Measurements from ENCODE around the gene FLNB. TPM values are rescaled to one million over a fixed set of nuclear protein-coding genes. Genes with fewer than 3 reads are reported as not detected.

The FLNB gene
- total and polyA plus RNA-seq, 10 of the 15 experiments (the other 5 are each of a cell fraction or from before 2014, with no cell fraction given): 13.6 to 51.8 (median 26.4) TPM

DNA sequence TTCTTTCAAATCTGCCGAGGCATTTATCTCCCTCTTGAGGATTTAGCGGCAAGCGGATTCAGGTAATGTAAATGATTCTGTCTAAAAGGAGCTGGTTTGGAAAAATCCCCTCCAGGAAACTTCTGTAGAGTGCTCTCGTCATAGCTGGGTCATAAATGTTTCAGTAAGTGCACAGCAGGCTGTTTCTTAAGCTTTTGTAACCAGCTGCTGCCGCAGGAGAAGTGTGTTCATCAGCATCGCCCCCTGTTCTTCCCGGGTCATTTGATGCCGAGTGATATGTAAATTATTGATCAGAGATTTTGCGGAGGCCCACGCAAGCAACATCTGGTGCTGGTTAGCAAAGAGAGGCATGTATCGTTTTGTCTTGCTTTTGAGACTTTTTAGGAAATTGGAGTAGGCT lies 149.5 kb downstream of the FLNB start:
- no peak for FAIRE-seq
- ChIA-PET SMC1A (ENCODE audit: uncharacterized antibody, unreplicated experiment) (interaction anchor here (1.1 kb wide), 1 partner anchor 147 kb away, joined by 3 read pairs; no protein-coding TSS in a partner anchor), RAD21 (ENCODE audit: unreplicated experiment) (interaction anchor here (0.8 kb wide), 1 partner anchor 150 kb away, joined by 3 read pairs; the partner anchor contains the start of gene FLNB), POLR2A (no interaction called here), CTCF (interaction anchor here (0.9 to 3.5 kb wide), 3 partner anchors 9 to 146 kb away, joined by 3 to 22 read pairs (median 3); no protein-coding TSS in a partner anchor)
- no peak overlapping the region for H2AFZ ChIP-seq (ENCODE audit: control insufficient read depth, low read depth, low read length)
- no peak for DNase-seq (ENCODE audit: low read depth, low spot score)
- 93% methylated on average over 11 of the region's 11 CpGs for WGBS (ENCODE audit: insufficient coverage, insufficient replicate concordance, low lambda C conversion rate, missing lambda C conversion rate)
- H3K9ac ChIP-seq (ENCODE audit: control insufficient read depth, insufficient read depth, low read length): no peak overlapping the region
- no TSS peak for BruUV-seq (replicated peaks)
- H3K27ac ChIP-seq (ENCODE audit: control insufficient read depth, insufficient read depth): no peak overlapping the region
- intact Hi-C loops (cut with micrococcal nuclease; ENCODE audit: unreplicated experiment): no loop called here
- no peaks in the 10 kb centered on the region for H3K9me3 ChIP-seq (replicated peaks; ENCODE audit: control insufficient read depth, insufficient read depth, low read length)
- in situ Hi-C loops (cut with MboI): no loop called here
- ATAC-seq: no peak
- no peak overlapping the region for H3K4me3 ChIP-seq
- H3K4me1 ChIP-seq (ENCODE audit: control insufficient read depth, insufficient read depth, low read length): no peaks in the 10 kb centered on the region
- no peaks in the 10 kb centered on the region for H3K79me2 ChIP-seq (ENCODE audit: control insufficient read depth, insufficient read depth, low read length)
- no peaks in the 10 kb centered on the region for H4K20me1 ChIP-seq (ENCODE audit: control insufficient read depth, insufficient read depth)
- H3K4me2 ChIP-seq (ENCODE audit: control insufficient read depth, insufficient read depth): no peak overlapping the region
- no peaks in the 10 kb centered on the region for H3K27me3 ChIP-seq (replicated peaks in 1 of 2; ENCODE audit: control insufficient read depth in 2 of 2, insufficient read depth in 2 of 2, low read length in 1 of 2)
- peaks cover 0 to 2% of the 10 kb centered on the region in 2 experiments; a peak in 3 of 4 replicates for H3K36me3 ChIP-seq (ENCODE audit: control insufficient read depth in 2 of 2, insufficient read depth in 2 of 2, low read length in 1 of 2)
- TF ChIP-seq BACH1 (IDR thresholded peaks at IDR 0.05; ENCODE audit: borderline replicate concordance) (no peak), NR2F1 (conservative IDR thresholded peaks at IDR 0.05) (no peak), NFYA (IDR thresholded peaks at IDR 0.05; ENCODE audit: borderline replicate concordance, low read depth, low read length) (no peak), MEF2B (IDR thresholded peaks at IDR 0.05; ENCODE audit: partially characterized antibody, poor library complexity, severe bottlenecking) (no peak), FOXK2 (IDR thresholded peaks at IDR 0.05) (no peak), NRF1 (conservative IDR thresholded peaks at IDR 0.05; ENCODE audit: low read depth, low read length) (no peak), RUNX3 (IDR thresholded peaks at IDR 0.05; ENCODE audit: low read length) (no peak), CHD1 (IDR thresholded peaks at IDR 0.05; ENCODE audit: low read depth, low read length) (no peak)
- TF ChIP-seq, protein P1, sequence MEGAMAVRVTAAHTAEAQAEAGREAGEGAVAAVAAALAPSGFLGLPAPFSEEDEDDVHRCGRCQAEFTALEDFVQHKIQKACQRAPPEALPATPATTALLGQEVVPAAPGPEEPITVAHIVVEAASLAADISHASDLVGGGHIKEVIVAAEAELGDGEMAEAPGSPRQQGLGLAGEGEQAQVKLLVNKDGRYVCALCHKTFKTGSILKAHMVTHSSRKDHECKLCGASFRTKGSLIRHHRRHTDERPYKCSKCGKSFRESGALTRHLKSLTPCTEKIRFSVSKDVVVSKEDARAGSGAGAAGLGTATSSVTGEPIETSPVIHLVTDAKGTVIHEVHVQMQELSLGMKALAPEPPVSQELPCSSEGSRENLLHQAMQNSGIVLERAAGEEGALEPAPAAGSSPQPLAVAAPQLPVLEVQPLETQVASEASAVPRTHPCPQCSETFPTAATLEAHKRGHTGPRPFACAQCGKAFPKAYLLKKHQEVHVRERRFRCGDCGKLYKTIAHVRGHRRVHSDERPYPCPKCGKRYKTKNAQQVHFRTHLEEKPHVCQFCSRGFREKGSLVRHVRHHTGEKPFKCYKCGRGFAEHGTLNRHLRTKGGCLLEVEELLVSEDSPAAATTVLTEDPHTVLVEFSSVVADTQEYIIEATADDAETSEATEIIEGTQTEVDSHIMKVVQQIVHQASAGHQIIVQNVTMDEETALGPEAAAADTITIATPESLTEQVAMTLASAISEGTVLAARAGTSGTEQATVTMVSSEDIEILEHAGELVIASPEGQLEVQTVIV (IDR thresholded peaks at IDR 0.05; ENCODE audit: borderline replicate concordance, partially characterized antibody): no peak
- TF ChIP-seq, protein P2, sequence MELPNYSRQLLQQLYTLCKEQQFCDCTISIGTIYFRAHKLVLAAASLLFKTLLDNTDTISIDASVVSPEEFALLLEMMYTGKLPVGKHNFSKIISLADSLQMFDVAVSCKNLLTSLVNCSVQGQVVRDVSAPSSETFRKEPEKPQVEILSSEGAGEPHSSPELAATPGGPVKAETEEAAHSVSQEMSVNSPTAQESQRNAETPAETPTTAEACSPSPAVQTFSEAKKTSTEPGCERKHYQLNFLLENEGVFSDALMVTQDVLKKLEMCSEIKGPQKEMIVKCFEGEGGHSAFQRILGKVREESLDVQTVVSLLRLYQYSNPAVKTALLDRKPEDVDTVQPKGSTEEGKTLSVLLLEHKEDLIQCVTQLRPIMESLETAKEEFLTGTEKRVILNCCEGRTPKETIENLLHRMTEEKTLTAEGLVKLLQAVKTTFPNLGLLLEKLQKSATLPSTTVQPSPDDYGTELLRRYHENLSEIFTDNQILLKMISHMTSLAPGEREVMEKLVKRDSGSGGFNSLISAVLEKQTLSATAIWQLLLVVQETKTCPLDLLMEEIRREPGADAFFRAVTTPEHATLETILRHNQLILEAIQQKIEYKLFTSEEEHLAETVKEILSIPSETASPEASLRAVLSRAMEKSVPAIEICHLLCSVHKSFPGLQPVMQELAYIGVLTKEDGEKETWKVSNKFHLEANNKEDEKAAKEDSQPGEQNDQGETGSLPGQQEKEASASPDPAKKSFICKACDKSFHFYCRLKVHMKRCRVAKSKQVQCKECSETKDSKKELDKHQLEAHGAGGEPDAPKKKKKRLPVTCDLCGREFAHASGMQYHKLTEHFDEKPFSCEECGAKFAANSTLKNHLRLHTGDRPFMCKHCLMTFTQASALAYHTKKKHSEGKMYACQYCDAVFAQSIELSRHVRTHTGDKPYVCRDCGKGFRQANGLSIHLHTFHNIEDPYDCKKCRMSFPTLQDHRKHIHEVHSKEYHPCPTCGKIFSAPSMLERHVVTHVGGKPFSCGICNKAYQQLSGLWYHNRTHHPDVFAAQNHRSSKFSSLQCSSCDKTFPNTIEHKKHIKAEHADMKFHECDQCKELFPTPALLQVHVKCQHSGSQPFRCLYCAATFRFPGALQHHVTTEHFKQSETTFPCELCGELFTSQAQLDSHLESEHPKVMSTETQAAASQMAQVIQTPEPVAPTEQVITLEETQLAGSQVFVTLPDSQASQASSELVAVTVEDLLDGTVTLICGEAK (IDR thresholded peaks at IDR 0.05; ENCODE audit: borderline replicate concordance): no peak
- TF ChIP-seq, protein P3, sequence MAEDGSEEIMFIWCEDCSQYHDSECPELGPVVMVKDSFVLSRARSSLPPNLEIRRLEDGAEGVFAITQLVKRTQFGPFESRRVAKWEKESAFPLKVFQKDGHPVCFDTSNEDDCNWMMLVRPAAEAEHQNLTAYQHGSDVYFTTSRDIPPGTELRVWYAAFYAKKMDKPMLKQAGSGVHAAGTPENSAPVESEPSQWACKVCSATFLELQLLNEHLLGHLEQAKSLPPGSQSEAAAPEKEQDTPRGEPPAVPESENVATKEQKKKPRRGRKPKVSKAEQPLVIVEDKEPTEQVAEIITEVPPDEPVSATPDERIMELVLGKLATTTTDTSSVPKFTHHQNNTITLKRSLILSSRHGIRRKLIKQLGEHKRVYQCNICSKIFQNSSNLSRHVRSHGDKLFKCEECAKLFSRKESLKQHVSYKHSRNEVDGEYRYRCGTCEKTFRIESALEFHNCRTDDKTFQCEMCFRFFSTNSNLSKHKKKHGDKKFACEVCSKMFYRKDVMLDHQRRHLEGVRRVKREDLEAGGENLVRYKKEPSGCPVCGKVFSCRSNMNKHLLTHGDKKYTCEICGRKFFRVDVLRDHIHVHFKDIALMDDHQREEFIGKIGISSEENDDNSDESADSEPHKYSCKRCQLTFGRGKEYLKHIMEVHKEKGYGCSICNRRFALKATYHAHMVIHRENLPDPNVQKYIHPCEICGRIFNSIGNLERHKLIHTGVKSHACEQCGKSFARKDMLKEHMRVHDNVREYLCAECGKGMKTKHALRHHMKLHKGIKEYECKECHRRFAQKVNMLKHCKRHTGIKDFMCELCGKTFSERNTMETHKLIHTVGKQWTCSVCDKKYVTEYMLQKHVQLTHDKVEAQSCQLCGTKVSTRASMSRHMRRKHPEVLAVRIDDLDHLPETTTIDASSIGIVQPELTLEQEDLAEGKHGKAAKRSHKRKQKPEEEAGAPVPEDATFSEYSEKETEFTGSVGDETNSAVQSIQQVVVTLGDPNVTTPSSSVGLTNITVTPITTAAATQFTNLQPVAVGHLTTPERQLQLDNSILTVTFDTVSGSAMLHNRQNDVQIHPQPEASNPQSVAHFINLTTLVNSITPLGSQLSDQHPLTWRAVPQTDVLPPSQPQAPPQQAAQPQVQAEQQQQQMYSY (CRISPR knock-in tag; IDR thresholded peaks at IDR 0.05): no peak

Data from GM12878 (cell line).